Kidney glomerular epithelial cell (primary cell): ENCODE data around the gene SH3BP4.
A peak's percentile ranks its signal among the peaks of the same experiment; 100 is the strongest.

Experiments
- DNase-seq: peaks from one replicate; lab custom pipeline; 2025; lab: John Stamatoyannopoulos, UW

SH3BP4 gene

DNA sequence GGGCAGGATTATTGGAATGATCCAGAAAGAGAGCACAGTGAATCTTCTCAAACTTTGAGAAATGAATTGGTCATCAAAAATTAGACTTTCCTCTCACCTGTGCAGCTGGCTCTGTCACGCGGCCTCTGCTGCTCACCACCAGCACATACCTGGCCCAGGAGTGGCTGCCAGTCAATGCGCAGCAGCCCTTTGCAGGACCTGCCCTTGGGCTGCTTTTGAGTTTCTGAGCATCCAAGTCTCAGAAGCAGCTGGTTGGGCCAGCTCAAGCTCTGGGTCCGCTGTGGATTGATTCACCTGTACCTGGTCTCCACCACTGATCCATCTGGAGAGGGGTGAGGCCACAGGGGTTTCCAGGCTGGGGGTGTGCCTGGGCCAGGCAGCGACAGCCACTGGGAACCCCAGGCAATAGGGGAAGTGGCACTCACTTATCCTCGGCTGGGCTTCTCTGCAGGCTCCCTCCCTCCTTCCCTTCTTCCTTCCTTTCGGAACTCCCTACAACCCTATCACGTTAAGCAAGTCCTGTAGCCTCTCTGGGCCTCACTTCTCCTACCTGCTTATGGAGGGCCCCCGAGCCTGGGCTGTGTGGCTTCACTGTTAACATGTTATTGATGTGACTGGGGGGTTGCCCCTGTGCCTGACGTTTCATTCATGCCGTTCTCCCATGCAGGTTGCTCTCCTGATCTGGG is 48.1 kb downstream of the SH3BP4 start:
- no peak for DNase-seq

GRCh38 chr2:235000426-235001236 is 48.8 kb downstream of the SH3BP4 start:
- DNase-seq, result no peak

DNA sequence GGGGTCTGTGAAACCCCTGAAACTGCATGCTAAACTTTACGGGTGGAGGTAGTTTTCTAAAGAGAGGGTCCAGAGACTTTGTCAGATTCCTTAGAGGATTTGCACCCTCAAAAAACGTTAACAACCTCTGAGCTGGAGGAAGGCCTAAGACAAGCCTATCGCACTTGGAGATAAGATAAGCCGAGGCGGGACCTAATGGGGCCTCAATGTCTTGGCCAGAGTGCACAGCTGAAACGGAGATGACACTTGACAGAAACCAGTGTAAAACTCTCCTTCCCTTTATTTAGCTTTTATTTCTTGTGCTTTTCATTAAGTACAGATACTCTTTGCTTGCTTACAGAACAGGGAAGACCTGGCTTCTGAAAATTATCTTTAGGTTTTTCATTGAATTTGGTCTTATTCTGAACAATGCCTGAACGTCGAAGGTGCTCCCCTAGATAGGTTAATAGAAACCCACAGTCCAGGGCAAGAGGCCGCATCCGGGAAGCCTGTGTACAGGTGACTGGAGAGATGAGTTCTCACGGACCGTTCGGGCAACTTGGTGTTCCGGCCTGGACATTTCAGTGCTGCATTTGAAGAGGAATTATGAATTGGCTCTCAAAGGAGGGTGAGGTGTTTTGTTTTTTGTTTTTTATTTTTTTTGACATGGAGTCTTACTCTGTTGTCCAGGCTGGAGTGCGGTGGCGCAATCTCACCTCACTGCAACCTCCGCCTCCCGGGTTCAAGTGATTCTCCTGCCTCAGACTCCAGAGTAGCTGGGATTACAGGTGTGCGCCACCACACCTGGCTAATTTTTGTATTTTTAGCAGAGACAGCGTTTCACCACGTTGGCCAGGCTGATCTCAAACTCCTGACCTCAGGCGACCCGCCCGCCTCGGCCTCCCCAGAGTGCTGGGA is 49.7 kb downstream of the SH3BP4 start:
- DNase-seq, result no peak

DNA sequence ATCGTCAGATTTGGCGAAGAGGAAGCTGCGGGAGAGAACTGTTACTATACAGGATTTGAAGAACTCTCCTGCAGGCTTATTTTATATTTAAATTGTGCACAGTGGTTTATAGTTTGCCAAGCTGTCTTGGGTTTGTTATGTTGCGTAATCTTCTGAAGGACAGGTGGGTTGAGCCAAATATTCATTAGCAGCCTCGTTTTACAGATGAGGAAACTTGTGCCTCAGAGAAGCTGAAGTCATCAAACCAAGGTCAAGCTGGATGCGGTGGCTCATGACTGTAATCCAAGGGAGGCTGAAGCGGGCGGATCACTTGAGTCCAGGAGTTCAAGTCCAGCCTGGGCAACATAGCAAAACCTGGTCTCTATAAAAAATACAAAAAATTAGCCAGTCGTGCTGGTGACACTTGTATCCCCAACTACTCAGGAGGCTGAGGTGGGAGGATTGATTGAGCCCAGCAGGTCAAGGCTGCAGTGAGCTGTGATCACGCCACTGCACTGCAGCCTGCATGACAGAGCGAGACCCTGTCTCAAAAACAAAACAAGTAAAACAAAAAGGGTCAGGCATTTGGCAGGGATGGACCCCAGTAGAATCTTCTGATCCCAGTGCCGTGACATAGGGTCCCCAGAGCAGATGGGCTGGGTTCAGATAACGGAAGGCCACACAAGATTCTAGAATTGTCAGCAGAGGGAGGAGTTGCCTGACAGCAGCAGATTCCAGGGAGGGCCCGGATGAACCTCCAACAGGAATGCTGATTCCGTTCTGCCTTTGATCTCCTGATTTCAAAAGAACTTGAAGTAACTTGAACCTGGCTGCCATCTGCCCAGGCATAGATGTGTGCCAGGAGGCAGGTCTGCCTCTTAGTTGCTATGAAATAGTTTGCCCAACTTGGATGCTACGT is 50.6 kb downstream of the SH3BP4 start:
- DNase-seq, result peak; percentile 31

DNA sequence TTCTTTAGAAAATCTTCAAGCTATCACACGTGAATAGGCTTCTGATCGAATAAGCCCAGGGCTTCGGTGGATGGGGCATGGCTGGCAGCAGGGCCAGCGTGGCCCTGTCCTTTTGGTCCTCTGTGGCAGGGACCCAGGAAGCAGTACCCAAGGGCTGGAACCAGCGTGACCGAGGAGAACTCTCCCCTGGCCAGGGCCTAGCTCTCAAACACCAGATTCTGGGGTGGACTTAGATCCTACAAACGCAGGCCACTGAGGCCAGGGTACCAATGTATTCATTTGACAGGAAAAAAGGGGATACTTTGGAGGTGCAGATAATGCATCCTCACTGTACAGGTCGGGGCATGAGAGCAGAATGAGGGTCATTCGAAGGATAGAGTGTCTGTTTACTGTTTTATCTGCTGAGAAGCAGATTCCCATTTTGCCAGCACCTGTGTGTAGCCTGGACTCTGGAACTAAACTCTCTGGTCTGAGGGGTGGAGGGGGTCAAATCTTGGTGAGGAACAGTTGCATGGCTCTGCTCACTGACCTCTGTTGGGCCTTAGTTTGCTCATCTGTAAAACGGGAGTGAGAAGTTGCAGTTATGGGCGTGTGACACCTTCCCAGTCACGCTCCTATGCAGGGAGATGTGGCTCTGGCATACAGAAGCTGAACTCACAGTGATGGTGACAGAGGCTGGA is 51.4 kb downstream of the SH3BP4 start:
- no peak for DNase-seq

- no peak for DNase-seq
Measured at GRCh38 chr2:235004329-235004903, 52.6 kb downstream of the SH3BP4 start.

GRCh38 chr2:235005023-235005422 is 53.2 kb downstream of the SH3BP4 start:
- no peak for DNase-seq

DNA sequence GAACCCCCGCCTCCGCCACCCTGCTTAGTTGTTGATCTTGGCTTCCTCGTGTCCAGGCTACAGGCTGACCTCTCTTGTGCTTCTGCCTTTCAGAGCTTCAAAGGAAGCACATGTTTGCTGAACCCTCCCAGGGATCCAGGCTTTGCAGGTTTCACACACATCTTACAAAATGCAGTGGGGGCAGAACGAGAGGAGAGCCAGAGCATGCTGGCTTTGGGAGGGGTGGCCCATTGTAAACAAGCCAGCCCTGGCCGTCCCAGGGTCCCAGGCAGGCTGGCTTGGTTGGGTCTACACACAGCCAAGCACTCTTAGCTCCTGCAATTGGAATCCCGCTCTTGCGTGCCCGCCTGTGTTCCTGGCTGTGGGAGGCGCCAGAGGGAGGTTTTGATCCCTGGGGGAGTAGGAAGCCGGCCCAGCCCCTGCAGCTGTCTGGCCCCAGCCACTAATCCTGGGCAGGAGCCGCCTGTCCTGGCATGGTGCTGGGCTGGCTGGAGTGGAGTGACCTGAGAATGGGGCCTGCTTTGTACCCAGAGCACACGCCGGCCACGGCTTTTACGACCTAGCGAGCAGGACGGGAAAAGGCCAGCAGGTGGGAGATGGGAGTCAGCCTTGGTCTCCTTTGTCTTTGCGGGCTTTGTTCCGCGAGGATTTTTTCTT is 53.9 kb downstream of the SH3BP4 start:
- no peak for DNase-seq

- no peak for DNase-seq
Measured at GRCh38 chr2:235006461-235006860, 54.6 kb downstream of the SH3BP4 start.

DNA sequence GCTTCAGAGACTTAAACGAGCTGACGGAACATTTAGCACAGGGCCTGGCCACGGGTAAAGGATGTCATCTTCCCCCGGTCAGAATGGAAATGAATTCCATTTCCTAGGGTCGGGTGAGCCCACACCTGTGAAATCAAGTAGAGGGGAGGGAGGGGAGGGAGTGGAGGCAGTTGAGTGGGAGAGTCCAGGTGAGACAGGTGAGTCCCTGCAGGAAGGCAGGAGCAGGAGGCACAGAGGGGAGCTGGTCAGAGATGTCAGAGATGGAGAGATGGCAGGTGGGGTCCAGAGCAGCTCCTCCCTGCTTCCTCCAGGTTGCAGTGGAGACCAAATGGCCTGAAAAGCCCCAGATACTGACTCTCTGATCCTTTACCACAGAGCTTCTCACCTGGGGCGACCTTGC is 55.2 kb downstream of the SH3BP4 start:
- no peak for DNase-seq

GRCh38 chr2:235007664-235008457 is 56.0 kb downstream of the SH3BP4 start:
- DNase-seq, result no peak

DNA sequence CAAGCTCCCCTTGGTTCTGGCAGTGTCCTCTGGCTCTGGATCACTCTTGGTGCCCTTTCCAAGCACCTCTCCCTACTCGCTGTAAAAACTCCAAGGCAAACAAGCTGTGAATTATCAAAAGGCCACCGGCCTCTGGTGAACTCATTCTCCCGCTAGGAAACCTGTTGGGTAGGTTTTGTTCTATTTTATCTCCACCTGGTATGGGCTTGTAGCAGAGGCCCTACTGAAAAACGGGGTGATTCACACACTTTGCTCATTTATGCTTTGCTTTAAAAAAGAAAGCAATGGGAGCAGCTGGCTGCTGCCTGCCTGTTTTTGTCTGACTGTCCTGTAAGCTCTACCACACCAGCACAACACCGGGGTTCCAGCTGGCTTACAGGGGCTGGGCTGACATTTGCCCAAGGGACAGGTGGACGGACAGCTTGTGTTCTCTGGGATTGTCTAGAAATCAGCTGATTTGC is 56.8 kb downstream of the SH3BP4 start:
- no peak for DNase-seq

DNA sequence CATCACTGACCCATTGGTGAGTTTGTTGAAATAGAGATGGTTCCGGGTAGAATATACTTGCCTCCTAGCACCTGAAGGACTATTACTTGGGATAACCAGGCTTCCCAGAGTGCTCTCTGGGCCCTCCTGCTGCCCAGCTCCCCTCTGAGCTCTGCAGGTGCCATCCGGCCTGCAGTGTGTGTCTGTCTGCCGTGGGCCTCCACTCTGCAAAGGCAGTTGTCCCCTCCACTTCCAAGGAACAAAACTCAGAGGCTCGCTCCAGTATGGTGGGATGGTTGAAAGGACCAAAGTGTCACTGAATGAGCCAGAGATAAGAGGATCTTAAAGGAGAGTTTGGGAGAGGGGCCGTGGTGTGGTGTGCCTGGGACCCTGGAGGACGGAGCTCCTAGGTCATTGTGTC is 57.3 kb downstream of the SH3BP4 start:
- no peak for DNase-seq

DNA sequence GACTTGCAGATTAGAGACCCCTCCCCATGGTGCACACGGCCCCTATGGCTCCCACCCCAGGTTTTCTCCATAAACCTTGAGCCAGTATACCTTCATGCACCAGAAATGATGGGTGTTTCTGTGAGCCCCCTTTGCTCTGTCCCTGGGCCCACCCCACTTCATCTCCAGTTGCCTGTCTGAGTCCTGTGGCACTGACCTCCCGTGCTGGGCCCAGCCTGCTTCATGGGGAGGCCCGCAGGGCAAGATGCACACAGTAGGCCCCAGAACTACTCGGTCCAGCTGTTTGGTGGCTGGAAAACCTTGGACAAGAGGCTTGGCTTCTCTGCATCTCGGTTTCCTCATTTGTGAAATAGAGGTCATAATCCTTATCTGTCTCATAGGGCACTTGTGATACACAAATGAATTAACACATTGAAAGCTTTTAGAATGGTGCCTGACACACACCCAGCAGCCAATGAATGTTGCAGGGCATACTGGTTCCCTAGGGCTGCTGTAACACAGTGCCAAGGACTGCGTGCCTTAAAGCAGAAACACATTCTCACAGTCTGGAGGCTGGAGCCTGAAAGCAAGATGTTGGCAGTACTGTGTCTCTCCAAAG is 58.4 kb downstream of the SH3BP4 start:
- DNase-seq, result no peak

GRCh38 chr2:235011607-235011928 is 59.8 kb downstream of the SH3BP4 start:
- DNase-seq, result no peak

DNA sequence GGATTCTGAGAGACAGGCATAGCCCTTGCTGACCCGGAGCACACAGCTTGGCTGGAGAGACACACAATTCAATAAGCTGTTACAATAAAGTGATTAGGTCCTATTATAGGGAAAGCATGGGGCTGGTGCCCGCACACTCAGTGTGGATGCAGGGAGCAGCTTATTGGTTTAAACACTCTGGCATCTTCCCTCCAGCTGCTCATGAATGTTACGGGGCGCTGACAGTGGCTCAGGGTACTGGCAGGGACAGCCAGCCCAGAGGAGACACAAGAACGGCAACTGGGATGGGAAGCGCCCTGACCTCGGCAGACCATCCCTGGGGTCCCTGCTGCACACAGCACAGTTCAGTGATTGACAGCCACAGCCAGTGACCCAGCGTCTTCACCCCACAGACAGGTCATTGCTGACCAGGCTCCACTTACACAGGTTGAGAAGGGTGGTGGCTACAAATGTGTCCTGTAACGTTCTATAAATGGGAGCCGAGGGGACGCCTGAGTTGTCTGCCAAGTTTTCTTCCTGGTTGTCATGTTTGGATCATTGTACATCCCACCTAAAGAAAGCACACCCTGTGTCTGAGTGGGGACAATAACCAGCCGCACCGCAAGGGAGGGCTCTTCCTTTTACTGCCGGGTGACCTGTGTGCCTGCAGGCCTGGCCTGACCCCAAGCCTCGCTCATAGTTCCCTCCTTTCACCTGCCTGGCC is 60.3 kb downstream of the SH3BP4 start:
- no peak for DNase-seq

DNA sequence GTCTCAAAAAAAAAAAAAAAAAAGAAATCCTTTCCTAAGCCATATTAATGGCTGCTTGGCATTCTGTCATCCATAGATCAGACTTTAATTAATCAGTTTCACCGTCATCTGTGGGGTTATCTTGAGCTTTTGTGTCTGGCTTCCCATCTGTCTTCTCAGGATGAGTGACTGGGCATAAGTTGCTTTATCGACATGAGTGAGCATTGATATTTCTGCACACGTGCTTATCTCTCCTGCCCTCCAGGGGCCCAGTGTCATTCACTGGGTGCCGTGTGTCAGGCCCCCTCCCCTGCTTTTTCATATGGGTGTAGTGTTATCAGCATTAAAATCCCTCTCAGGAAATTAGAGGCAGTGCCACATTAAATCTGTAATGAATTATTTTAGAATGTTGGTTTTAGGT is 65.6 kb downstream of the SH3BP4 start:
- DNase-seq, result no peak

- DNase-seq, result no peak
Measured at GRCh38 chr2:235018838-235019237, 67.0 kb downstream of the SH3BP4 start.
